Stimulated activated CD4-positive, alpha-beta T cell treated with anti-CD3 and anti-CD28 coated beads, Interleukin-2, amount 100 ng/mL, for 24 hours (primary cell): ENCODE measurements around the gene ZNF410.
"Not testable (repeated sequence)": the region's sequence is repeated elsewhere in the genome, so short reads cannot be mapped to it uniquely, and the experiment has no call there.

ENCODE experiments used
- DNase-seq, 2 donors: peaks; one replicate each; pipeline ENCODE4 v3.0.0-alpha.2; 2020

ZNF410 gene

DNA sequence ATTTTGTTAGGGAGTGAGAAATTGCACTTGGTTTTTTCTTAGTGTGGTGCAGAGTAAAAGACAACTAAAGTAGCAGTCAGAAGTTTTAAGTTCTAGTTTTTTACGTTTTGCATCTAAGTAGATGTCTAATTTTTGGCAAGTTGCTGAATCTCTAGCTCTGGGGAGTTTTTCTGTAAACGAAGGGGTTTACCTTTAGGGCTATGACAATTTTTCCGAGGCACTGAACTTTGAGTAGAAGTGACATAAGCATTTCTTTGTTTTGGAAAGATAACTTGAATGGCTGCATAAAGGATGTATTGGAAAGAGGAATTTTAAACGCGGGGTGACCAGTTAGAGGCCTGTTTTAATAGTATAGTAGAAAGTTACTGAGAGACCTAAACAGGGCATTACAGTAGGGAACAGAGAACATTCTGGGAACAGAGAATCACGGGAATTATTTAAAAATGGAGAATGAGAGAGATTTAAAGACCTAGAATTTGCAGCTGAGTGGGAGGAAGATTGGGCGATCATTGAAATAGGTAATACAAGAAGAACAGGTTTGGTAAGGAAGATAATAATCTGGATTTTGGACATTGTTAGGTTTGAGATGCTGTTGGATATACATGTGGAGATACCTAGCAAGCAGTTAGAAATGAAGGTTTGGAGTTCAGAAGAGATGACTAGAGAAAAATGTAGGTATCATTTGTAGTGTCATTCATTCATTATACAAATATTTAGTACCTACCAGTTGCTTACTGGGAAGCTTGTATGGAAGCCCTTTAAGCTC, 1.2 kb downstream of the ZNF410 start:
- no peak for DNase-seq

DNA sequence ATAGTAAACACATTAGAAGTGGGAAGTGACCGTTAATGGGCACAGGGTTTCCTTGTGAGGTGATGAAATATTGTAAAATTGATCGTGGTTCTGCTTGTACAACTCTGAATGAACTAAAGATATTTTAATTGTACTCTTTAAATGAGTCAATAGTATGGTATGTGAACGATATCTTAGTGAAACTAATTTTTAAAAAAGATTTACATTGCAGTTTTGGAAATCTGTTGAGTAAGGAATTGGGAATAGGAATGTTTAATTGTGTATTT, 1.7 kb downstream of the ZNF410 start:
- DNase-seq = no peak

DNA sequence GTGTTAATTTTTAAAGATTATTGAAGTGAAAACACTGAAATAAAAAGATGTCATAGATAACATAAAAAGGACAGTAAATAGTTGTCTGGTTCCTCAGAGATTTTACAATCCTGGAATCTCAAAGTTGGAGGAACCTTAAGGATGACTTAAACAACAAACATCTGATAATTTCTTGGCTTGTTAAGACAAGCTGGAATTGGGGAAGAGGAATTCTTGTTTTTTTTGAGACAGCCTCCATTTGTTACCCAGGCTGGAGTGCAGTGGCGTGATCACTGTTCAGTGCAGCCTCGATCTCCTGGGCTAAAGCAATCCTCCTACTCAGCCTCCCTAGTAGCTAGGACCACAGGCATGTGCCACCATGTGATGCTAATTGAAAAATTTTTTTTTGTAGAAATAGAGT, 2.3 kb downstream of the ZNF410 start:
- no peak for DNase-seq

DNA sequence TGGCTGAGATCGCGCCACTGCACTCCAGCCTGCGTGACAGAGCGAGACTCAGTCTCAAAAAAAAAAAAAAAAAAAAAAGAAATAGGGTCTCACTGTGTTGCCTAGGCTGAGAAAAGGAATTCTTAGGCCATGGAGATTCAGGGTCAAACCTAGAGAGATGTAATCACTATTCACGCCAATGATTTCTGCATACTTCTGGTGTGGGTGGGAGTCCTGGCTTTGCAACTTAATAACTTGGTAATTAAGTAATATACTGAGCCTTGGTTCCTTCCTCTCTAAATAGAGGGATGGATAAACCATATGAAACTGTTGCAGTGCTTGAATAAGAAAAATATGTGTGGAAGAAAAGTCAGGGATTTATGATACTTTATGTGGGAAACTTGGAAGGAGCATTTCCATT, 2.7 kb downstream of the ZNF410 start:
- no peak for DNase-seq

DNA sequence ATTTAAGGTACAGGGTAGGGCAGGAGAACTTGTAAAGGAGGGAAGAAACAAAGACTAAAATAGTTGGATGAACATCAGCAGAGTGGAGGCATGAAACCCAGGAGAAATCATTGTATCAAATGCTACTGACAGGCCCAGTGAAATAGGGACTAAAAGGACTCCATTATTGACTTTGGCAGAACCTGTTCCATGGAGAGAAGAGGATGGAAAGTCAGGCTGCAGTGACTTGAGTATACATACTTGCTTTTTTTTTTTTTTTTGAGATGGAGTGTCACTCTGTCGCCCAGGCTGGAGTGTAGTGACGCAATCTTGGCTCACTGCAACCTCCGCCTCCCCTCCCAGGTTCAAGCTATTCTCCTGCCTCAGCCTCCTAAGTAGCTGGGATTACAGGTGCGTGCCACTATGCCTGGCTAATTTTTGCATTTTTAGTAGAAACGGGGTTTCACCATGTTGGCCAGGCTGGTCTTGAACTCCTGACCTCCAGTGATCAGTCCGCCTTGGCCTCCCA, 7.6 kb downstream of the ZNF410 start:
- DNase-seq = not testable (repeated sequence)

- DNase-seq = no peak
These were observed 9.3 kb downstream of the ZNF410 start for GRCh38 chr14:73895939-73896338.

DNA sequence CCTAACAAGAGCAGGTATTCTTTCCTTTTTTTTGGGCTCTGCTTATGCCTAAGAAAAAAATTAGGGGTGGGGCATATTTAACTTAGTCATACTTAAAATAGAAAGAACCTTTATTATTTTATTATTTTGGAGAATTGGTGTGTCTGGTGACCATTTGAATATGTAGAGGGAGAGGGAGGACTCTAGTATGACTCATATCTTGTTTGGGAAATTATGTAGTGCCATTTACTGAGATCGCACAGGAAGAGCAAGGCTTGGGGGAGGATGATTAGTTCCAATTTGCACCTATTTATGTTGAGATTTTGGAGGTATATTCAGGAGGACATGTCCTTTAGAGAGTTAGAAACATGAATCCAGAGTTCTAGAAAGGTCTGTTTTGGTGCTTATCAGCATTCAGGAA, 9.9 kb downstream of the ZNF410 start:
- DNase-seq = no peak

DNA sequence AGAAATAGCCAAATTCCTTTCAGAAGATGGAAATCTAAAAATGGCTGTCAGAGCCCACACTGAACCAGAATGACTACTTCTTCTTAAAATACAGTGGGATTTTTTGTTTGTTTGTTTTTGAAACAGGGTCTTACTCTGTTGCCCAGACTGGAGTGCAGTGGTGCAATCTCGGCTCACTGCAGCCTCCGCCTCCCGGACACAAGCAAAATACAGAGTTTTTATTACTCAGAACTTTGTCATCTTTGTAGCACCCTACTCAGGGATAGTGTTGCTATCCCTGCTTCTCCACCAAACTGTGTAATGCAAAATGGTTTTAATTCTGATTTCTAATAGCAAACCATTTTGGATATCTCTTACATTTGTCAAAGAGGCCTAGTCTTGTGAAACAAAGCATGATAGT, 16.4 kb downstream of the ZNF410 start:
- DNase-seq = no peak

DNA sequence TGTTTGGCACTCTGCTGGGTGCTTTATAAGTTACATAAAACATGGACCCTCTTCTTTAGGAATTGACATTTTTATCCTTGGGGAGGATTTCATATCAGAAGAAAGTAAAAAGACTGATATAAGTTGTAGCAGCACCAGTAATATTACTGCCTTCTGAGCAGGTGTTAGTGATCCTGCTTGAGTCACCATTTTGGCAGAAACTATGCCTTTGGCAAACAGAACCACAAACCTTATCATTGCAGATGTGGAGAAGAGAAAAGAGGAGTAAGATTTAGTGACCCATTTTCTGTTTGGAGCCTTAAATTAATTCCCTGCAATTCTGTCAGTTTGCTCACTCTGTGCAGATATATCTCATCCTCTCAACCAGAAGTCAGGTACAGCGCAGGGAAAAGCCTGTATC, 23.0 kb downstream of the ZNF410 start:
- no peak for DNase-seq

- DNase-seq = no peak
These were observed 26.6 kb downstream of the ZNF410 start for GRCh38 chr14:73913256-73913655.

DNA sequence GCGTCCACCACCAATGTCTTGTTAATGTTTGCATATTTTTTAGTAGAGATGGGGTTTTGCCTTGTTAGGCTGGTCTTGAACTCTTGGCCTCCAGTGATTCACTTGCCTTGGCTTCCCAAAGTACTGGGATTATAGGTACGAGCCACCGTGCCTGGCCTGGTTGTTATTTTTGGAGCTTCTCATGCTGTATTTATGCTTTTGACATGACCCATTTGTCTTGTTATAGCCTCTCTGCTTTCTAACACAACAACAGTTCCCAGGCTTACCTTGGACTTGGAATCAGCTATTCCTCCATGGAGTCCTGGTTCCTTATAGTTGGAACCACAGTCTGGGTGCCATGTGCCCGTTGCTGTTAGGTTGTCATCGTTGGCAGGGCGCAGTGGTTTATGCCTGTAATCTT, 29.7 kb downstream of the ZNF410 start:
- no peak for DNase-seq

DNA sequence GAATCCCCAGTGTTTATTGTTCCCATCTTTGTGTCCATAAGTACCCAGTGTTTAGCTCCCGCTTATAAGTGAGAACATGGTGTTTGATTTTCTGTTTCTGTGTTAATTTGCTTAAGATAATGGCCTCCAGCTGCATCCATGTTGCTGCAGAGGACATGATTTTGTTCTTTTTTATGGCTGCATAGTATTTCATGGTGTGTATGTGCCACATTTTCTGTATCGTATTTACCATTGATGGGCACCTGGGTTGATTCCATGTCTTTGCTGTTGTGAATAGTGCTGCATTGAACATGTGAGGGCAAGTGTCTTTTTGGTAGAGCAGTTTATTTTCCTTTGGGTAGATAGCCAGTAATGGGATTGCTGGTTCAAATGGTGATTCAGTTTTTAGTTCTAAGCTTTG, 32.8 kb downstream of the ZNF410 start:
- not testable (repeated sequence) for DNase-seq

DNA sequence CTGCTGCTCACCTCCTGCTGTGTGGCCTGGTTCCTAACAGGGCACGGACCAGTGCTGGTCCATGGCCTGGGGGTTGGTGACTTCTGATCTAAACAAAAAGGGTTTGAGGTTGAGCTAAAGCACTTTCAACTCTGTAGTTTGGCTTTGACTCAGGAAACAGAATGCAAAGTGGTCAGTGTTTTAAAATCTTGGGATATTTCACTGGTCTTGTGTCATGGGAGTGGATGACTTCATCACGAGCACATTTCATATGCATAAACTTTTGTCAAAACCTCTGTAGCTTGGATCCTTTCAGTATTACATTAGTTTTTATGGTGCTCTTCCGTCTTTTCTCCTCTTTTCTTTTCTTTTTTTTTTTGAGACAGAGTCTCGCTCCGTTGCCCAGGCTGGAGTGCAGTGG, 37.7 kb downstream of the ZNF410 start:
- no peak for DNase-seq

DNA sequence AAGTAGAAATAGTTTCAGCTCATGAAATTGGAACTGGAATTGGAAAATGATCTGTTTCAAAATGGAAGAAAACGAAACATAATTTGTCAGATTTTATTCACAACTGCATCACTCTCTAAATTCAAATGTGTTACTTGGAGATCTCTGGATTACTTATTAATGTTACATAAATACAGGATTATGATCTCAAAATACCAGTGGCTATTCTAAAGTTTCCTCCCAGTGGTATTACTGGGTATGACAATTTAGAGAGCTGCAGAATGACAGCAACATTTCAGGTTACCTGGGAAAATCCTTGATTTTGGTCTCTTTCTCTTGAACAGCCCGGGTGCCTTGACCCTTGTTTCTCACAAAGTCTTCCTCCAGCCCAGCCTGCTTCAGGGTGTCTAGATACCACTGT, 49.0 kb downstream of the ZNF410 start:
- DNase-seq = no peak

DNA sequence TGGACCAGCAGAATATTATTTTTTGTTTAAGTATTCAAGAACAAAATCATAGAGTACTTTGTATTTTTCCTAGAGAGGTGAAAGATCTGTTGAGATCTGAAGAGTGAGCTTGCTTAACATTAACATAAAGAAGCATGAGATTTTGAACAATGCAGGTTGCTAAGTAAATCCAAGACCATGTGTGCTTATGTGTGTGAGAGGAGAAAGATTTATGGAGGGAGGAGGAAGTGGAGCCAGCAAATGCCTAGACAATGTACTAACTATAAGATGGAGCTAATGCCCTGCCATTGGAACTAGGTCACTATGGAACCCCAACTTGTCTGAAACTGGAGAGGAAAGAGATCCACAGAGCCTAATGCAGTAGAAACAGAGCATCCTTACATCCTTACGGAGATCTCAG, 49.9 kb downstream of the ZNF410 start:
- DNase-seq = no peak

DNA sequence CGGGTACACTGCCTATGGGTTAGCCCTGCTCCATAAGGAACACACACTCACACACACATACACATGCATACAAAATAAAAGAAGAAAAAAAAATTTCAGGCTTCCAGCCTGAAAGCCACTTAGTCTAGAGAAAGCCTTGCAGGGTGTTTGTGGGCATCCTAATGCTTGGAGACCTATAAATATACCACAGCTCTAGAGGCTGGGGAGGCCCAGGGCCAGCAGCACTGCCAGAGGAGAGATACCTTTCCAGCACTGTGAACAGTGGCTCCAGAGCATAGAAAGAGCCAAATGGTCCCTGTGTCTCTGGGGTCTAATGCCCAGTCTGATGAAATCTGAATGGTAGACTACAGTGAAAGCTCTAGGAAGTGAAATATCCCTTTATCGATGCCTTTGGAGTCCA, 50.4 kb downstream of the ZNF410 start:
- no peak for DNase-seq

DNA sequence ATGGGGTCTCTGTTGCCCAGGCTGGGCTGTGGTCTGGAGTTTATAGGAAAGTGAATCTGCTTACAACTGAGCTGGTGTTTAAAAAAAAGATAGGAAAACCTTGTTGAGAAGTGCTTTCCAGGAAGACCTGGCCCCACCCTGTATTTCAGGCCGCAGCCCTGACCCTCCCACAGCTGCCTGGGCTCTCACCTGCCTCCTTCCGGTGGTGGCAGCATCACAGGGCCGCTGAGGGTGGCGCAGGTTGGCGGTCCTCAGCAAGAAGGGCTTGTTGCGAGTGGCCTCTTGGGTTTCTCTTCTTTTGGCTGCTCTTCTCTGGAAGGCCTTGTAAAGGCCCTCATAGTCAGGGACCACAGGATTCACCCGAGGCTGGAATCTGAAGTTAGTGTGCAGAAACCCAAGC, 55.5 kb downstream of the ZNF410 start:
- DNase-seq = no peak

DNA sequence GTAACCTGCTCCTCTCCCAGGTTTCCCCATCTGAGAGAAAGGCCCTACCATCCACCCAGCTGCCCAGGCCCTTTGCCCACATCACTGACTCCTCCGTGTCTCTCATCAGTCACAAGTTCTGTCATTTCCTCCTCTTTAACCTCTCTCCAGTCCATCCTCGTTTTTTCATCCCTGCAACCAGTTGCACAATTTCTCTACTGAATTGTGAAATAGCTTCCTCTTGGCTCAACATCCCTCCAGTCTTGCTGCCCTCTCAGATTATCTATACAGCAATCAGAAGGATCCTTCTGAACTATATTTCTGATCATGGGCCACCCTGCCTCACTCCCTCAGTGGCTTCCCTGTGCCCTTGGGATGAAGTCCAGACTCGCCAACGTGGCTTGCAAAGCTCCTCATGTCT, 56.4 kb downstream of the ZNF410 start:
- no peak for DNase-seq

- DNase-seq = no peak
These were observed 57.9 kb downstream of the ZNF410 start for GRCh38 chr14:73944432-73945158.

GRCh38 chr14:73945159-73945670, 58.6 kb downstream of the ZNF410 start:
- DNase-seq = no peak

DNA sequence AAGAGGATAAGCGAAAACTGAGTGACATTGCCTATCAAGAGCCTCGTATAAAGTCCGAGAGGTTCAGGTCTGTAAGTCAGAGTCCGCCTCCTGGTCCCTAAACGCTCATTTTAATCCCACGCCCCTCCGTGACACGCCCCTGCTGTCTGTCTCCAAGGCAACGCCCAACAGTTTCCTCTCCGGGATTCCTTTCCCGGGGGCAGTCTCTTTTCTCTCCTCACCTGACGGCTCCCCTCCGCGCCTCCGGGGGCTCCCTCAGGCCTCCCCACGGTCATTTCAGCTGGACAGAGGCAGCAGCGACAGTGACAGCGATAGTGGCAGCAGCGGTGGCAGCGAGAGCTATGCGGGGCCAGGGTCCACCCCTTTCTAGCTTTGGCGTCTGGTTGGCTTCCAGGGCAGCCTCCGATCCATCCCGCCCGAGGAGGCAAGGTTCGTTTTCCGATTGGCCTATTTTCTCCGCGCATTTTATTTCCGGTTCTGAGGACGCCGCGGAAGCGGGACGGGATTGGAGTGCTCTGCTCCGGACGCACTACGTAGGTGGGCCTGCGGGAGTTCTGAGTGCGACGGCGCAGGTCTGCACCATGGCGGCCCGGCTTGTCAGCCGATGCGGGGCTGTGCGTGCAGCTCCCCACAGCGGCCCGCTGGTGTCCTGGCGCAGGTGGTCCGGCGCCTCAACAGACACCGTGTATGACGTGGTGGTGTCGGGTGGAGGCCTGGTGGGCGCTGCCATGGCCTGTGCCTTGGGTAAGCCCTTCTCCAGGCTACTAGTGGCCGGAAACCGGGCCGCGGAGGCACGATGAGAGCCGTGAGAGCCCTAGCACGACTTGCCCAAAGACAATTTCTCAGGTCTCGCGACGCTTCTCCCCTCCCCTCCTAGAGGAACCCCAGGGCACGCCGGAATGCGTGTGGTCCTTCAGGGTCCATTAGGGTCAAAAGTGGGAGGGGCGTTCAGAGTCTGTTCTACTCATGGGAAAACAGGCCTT, 63.4 kb downstream of the ZNF410 start, which contains the start of the genes COQ6 and FAM161B:
TSS of gene COQ6 (plus strand) at position 551 of the 983 bp plus-strand sequence. CDS start at position 582, 31 bp downstream.
TSS of gene FAM161B (minus strand) at position 343 of the 983 bp plus-strand sequence. CDS start at position 275, 68 bp downstream.
- peak; percentile 91 to 92 for DNase-seq

GRCh38 chr14:73953731-73954130, 67.1 kb downstream of the ZNF410 start:
- no peak for DNase-seq

- DNase-seq = no peak
These were observed 69.0 kb downstream of the ZNF410 start for GRCh38 chr14:73955674-73956073.
